NCI-H2107 treated with DMSO at 0.1 percent for 48 hours (cell line): ENCODE results near the gene MKX.

ENCODE experiments used
- DNase-seq: peaks from one replicate; lab custom pipeline; 2025; ENCODE audit not compliant: unreplicated experiment; lab: John Stamatoyannopoulos, UW

The MKX gene

GRCh38 chr10:27742195-27743011, 3.2 kb downstream of the MKX start:
- peak; percentile 52 for DNase-seq

GRCh38 chr10:27741173-27742091, 4.2 kb downstream of the MKX start:
- no peak for DNase-seq

GRCh38 chr10:27736396-27736795, 9.2 kb downstream of the MKX start:
- DNase-seq = no peak

- DNase-seq = no peak
Observed at GRCh38 chr10:27730041-27730440, 15.6 kb downstream of the MKX start.

- DNase-seq = no peak
Observed at GRCh38 chr10:27728338-27728737, 17.3 kb downstream of the MKX start.

- no peak for DNase-seq
Observed at GRCh38 chr10:27724287-27724686, 21.3 kb downstream of the MKX start.

GRCh38 chr10:27723436-27723835, 22.2 kb downstream of the MKX start:
- DNase-seq = no peak

- DNase-seq = no peak
Observed at GRCh38 chr10:27720529-27720928, 25.1 kb downstream of the MKX start.

GRCh38 chr10:27719052-27719451, 26.6 kb downstream of the MKX start:
- DNase-seq = no peak

- DNase-seq = no peak
Observed at GRCh38 chr10:27717861-27718260, 27.8 kb downstream of the MKX start.

GRCh38 chr10:27717224-27717623, 28.4 kb downstream of the MKX start:
- no peak for DNase-seq

- DNase-seq = no peak
Observed at GRCh38 chr10:27716521-27716920, 29.1 kb downstream of the MKX start.

GRCh38 chr10:27715505-27715904, 30.1 kb downstream of the MKX start:
- DNase-seq = no peak

GRCh38 chr10:27714349-27714748, 31.3 kb downstream of the MKX start:
- no peak for DNase-seq

GRCh38 chr10:27713941-27714340, 31.7 kb downstream of the MKX start:
- peak; percentile 24 for DNase-seq

GRCh38 chr10:27710014-27710413, 35.6 kb downstream of the MKX start:
- DNase-seq = no peak

- no peak for DNase-seq
Observed at GRCh38 chr10:27709304-27709703, 36.3 kb downstream of the MKX start.

GRCh38 chr10:27701938-27702537, 43.6 kb downstream of the MKX start:
- no peak for DNase-seq

GRCh38 chr10:27699776-27700175, 45.8 kb downstream of the MKX start:
- DNase-seq = no peak

- DNase-seq = no peak
Observed at GRCh38 chr10:27698961-27699360, 46.7 kb downstream of the MKX start.

- no peak for DNase-seq
Observed at GRCh38 chr10:27696466-27696865, 49.2 kb downstream of the MKX start.

GRCh38 chr10:27695706-27696105, 49.9 kb downstream of the MKX start:
- DNase-seq = no peak
